K562 (cell line): ENCODE results near the gene RBM34. TPM values are rescaled to one million over a fixed set of nuclear protein-coding genes. Genes with fewer than 3 reads are reported as not detected.

Source experiments
- CBFB ChIP-seq: sonication (generic); formaldehyde crosslinking; IDR thresholded peaks from 2 replicates; pipeline ENCODE4 v1.4.0; 2020; ENCODE audit warnings: mild to moderate bottlenecking, missing genetic modification reagents
- CBX3 ChIP-seq, 2 experiments: IDR thresholded peaks; 1 replicate in 1 of 2; 2 replicates in 1 of 2; pipeline ENCODE4 v1.6.1; 2012; ENCODE audit warnings: inconsistent platforms in 2 of 2, low read length in 2 of 2, borderline replicate concordance in 1 of 2, control low read depth in 1 of 2
- CBX5 ChIP-seq: IDR thresholded peaks from 2 replicates; pipeline ENCODE4 v1.6.1; 2014; ENCODE audit warnings: low read depth, borderline replicate concordance
- ETV1 ChIP-seq: fragments of 450-650 bp; conservative IDR thresholded peaks from 2 replicates; pipeline ENCODE4 v1.6.1; 2016; ENCODE audit warnings: missing genetic modification characterization, control low read depth, low read depth, missing compliant biosample characterization
- FIP1L1 ChIP-seq: fragments of 200-400 bp; formaldehyde crosslinking; IDR thresholded peaks from 2 replicates; pipeline ENCODE4 v1.6.1; 2018; ENCODE audit warnings: mild to moderate bottlenecking, low read depth, low read length; ENCODE audit not compliant: poor library complexity, severe bottlenecking
- FOXK1 ChIP-seq: sonication (generic); formaldehyde crosslinking; IDR thresholded peaks from 2 replicates; pipeline ENCODE4 v1.8.0; 2022; ENCODE audit warnings: missing genetic modification reagents, mild to moderate bottlenecking, borderline replicate concordance
- HDAC1 ChIP-seq, 2 experiments: fragments of 450-650 bp; IDR thresholded peaks; 2 replicates each; pipeline ENCODE4 v1.6.1; 2016 to 2017; ENCODE audit warnings: inconsistent platforms in 1 of 2, mild to moderate bottlenecking in 1 of 2, moderate library complexity in 1 of 2
- IFI16 ChIP-seq: fragments of 250-450 bp; sonication (Bioruptor Pico); IDR thresholded peaks from 2 replicates; pipeline ENCODE4 v2.1.2; 2022; ENCODE audit warnings: mild to moderate bottlenecking, inconsistent platforms
- ILF3 ChIP-seq: fragments of 450-650 bp; IDR thresholded peaks from 2 replicates; pipeline ENCODE4 v1.6.1; 2018; ENCODE audit warnings: antibody characterized with exemption, mild to moderate bottlenecking, moderate library complexity, borderline replicate concordance
- KAT2B ChIP-seq: IDR thresholded peaks from one replicate; pipeline ENCODE4 v1.6.1; 2012; ENCODE audit warnings: low read depth, mild to moderate bottlenecking, control low read depth, inconsistent platforms, low read length, moderate library complexity
- MAFG ChIP-seq: fragments of 450-650 bp; conservative IDR thresholded peaks from 2 replicates; pipeline ENCODE4 v1.6.1; 2016; ENCODE audit warnings: missing genetic modification characterization, missing compliant biosample characterization
- MAZ ChIP-seq, 2 experiments: fragments of 450-650 bp in 1 of 2; sonication (generic) in 1 of 2; formaldehyde crosslinking; IDR thresholded peaks in 1 of 2; conservative IDR thresholded peaks in 1 of 2; 2 replicates each; pipeline versions ENCODE4 v1.4.0 to v1.5.0; 2020; ENCODE audit warnings: mild to moderate bottlenecking in 1 of 2, missing genetic modification reagents in 1 of 2
- MEF2D ChIP-seq: conservative IDR thresholded peaks from 2 replicates; pipeline ENCODE4 v1.6.1; 2016; ENCODE audit warnings: low read depth, missing genetic modification characterization, missing compliant biosample characterization
- PHTF2 ChIP-seq: fragments of 250-450 bp; sonication (Bioruptor Pico); IDR thresholded peaks from 2 replicates; pipeline ENCODE4 v1.5.0; 2021; ENCODE audit warnings: mild to moderate bottlenecking
- PRPF4 ChIP-seq: fragments of 200-400 bp; formaldehyde crosslinking; IDR thresholded peaks from one replicate; pipeline ENCODE4 v1.6.1; 2017; ENCODE audit warnings: low read length, low read depth, mild to moderate bottlenecking; ENCODE audit not compliant: insufficient read depth, poor library complexity, severe bottlenecking
- PURB ChIP-seq: sonication (generic); formaldehyde crosslinking; IDR thresholded peaks from 2 replicates; pipeline ENCODE4 v1.9.0; 2021; ENCODE audit warnings: low read depth, mild to moderate bottlenecking, missing genetic modification reagents
- RBM39 ChIP-seq: fragments of 200-400 bp; formaldehyde crosslinking; optimal IDR thresholded peaks from 2 replicates; pipeline ENCODE3; 2018; ENCODE audit warnings: low read depth, low read length
- SMAD3 ChIP-seq: fragments of 450-650 bp; formaldehyde crosslinking; conservative IDR thresholded peaks from 2 replicates; pipeline ENCODE4 v1.4.0; 2020; ENCODE audit warnings: mild to moderate bottlenecking
- YBX1 ChIP-seq: fragments of 450-650 bp; IDR thresholded peaks from 2 replicates; pipeline ENCODE4 v1.7.1; 2016; ENCODE audit warnings: mild to moderate bottlenecking
- ZBTB12 ChIP-seq: fragments of 250-450 bp; sonication (Bioruptor Pico); IDR thresholded peaks from 2 replicates; pipeline ENCODE4 v1.4.0; 2020
- ZBTB7A ChIP-seq: IDR thresholded peaks from 2 replicates; pipeline ENCODE4 v1.6.1; 2011; ENCODE audit warnings: low read depth, mild to moderate bottlenecking, low read length, moderate library complexity, borderline replicate concordance; ENCODE audit not compliant: control insufficient read depth
- ZNF124 ChIP-seq: sonication (generic); formaldehyde crosslinking; IDR thresholded peaks from 2 replicates; pipeline ENCODE4 v1.8.1; 2022; ENCODE audit warnings: missing genetic modification reagents
- ZNF165 ChIP-seq: fragments of 250-450 bp; sonication (Bioruptor Pico); IDR thresholded peaks from 2 replicates; pipeline ENCODE4 v1.4.0; 2020; ENCODE audit warnings: borderline replicate concordance
- ZNF436 ChIP-seq: fragments of 250-450, 450-650 bp; sonication (Bioruptor Pico); formaldehyde crosslinking; IDR thresholded peaks from 2 replicates; pipeline ENCODE4 v1.7.0; 2020; ENCODE audit warnings: mild to moderate bottlenecking
- ZNF79 ChIP-seq: fragments of 250-450 bp; sonication (Bioruptor Pico); IDR thresholded peaks from 2 replicates; pipeline ENCODE4 v1.4.0; 2020; ENCODE audit warnings: low read depth, mild to moderate bottlenecking, moderate library complexity
- polyA plus RNA-seq, 8 experiments: library from polyadenylated mRNA; depleted of rRNA in 4 of 8; stranded (reverse) in 5 of 8; unstranded in 3 of 8; fragments of >200 nt; fragmentation: Nextera tagmentation in 2 of 8; fragmentation: Illumina TruSeq in 1 of 8; extraction: Ambion mirVana in 2 of 8; extraction: Trizol in 1 of 8; gene quantifications; 2 replicates each; pipeline versions ENCODE4 v1.2.1 to v1.2.3, GENCODE V29; 2011 to 2014; ENCODE audit warnings: inconsistent platforms in 1 of 8, missing spikeins in 1 of 8
- total RNA-seq, 7 experiments: library from RNA; depleted of rRNA in 6 of 7; stranded (reverse); fragments of >200 nt in 6 of 7; fragmentation: Illumina TruSeq in 2 of 7; extraction: Trizol in 2 of 7; gene quantifications; 2 replicates each; pipeline versions ENCODE4 v1.2.1 to v1.2.3, GENCODE V29; 2011 to 2021; ENCODE audit warnings: low replicate concordance in 1 of 7
- TF ChIP-seq, protein P1 (sequence below): fragments of 450-650 bp; IDR thresholded peaks from 2 replicates; pipeline ENCODE4 v1.6.1; 2016

Gene RBM34
- total and polyA plus RNA-seq, 9 of the 15 experiments (the other 6 are each of a cell fraction or from before 2014, with no cell fraction given): 64.0 to 178 (median 124) TPM

DNA sequence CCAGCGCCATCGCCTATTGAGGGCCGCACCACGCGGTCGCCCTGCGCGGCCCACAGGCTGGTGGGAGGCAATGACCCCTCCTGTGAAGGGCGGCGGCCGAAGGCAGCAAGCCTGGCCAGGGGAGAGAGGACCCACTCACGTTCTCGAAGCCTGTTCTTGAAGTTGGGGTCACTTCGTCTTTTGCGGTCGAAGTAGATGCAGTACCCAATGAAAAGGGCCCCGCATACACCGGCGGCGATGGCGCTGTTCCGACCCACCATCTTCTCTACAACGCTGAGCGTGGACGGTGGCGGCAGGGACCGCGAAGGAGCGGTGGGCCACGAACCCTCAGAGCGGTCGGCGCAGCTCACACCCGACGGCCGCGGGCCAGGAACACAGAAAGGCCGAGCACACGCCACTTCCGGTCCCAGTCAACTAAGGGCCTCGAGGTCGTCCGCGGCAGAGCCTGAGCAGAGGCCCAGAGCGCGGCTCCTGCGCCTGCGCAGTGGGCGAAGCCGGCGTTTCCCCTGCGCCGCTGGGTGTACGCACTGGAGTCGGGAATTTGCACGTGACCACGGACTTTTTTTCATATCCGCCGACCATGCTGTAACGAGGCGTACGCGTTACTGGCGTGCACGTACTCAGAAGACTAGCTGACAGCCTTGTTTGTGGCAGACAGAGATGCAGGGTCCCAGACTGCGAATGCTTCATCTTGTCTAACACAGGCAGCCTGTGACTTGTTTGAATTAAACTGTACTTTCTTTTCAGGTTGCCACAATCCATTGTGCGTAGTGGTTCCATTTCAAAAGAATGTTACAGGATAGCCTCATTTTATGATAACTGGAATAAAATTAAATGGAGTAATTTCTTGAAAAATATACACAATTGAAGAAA, 32.4 kb downstream of the RBM34 start, which contains the start of gene TOMM20 (continued):
- TF ChIP-seq MAZ (CRISPR knock-in tag; conservative IDR thresholded peaks at IDR 0.05 in 1 of 2, IDR thresholded peaks at IDR 0.05 in 1 of 2) (peak; percentile 73 to 76), CBX3 (IDR thresholded peaks at IDR 0.05; ENCODE audit: borderline replicate concordance in 1 of 2, low read length in 2 of 2) (peak in 1 of 2 experiments; percentile 96; a peak in 2 of 3 replicates), SMAD3 (CRISPR knock-in tag) (peak; percentile 63; the same call in 1 of the 2 replicates), CBFB (CRISPR knock-in tag) (peak; percentile 86; the same call in 1 of the 2 replicates), PRPF4 (no peak), ZNF79 (CRISPR knock-in tag) (no peak), HDAC1 (IDR thresholded peaks at IDR 0.05) (peak in 1 of 2 experiments; percentile 91; a peak in 2 of 4 replicates), PURB (no peak), ZBTB12 (CRISPR knock-in tag) (peak; percentile 73), ZNF165 (CRISPR knock-in tag) (no peak), CBX5 (no peak), MEF2D (tag) (no peak), KAT2B (no peak), PHTF2 (no peak), FIP1L1 (peak; percentile 87), YBX1 (no peak), FOXK1 (peak; percentile 80), IFI16 (no peak), MAFG (no peak), ZNF436 (CRISPR knock-in tag) (no peak), ETV1 (tag) (peak; percentile 93), RBM39 (no peak), ZNF124 (CRISPR knock-in tag) (no peak), ILF3 (no peak), ZBTB7A (peak; percentile 74; the same call in 1 of the 2 replicates)
- TF ChIP-seq, protein P1, sequence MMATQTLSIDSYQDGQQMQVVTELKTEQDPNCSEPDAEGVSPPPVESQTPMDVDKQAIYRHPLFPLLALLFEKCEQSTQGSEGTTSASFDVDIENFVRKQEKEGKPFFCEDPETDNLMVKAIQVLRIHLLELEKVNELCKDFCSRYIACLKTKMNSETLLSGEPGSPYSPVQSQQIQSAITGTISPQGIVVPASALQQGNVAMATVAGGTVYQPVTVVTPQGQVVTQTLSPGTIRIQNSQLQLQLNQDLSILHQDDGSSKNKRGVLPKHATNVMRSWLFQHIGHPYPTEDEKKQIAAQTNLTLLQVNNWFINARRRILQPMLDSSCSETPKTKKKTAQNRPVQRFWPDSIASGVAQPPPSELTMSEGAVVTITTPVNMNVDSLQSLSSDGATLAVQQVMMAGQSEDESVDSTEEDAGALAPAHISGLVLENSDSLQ: peak; percentile 84
